TTC549 (cell line): ENCODE measurements around the gene PSME1.

Experiments
- FAIRE-seq: peaks from 2 replicates; lab custom pipeline; 2012; peaks lifted over from hg19 to GRCh38; lab: Jason Lieb, UNC

Gene PSME1

GRCh38 chr14:24130380-24130716, 5.6 kb upstream of the PSME1 start, which contains the start of gene FITM1:
TSS of gene FITM1 (plus strand) at chr14:24130659. CDS start at chr14:24131564, 905 bp downstream.
- FAIRE-seq: no peak

GRCh38 chr14:24130717-24131548, 5.1 kb upstream of the PSME1 start:
- no peak for FAIRE-seq

GRCh38 chr14:24131549-24131966, 4.4 kb upstream of the PSME1 start:
- FAIRE-seq: no peak

GRCh38 chr14:24132061-24132685, 3.8 kb upstream of the PSME1 start:
- FAIRE-seq: no peak

GRCh38 chr14:24132976-24133375, 3.0 kb upstream of the PSME1 start:
- FAIRE-seq: no peak

- FAIRE-seq: no peak
Observed at GRCh38 chr14:24133735-24134134, 2.3 kb upstream of the PSME1 start.

- no peak for FAIRE-seq
Observed at GRCh38 chr14:24135584-24135833, 485 bp upstream of the PSME1 start.

GRCh38 chr14:24136684-24137528, 912 bp downstream of the PSME1 start:
- no peak for FAIRE-seq

GRCh38 chr14:24137529-24138395, 1.8 kb downstream of the PSME1 start:
- FAIRE-seq: no peak

GRCh38 chr14:24138396-24139271, 2.6 kb downstream of the PSME1 start:
- FAIRE-seq: no peak

GRCh38 chr14:24139272-24139934, 3.4 kb downstream of the PSME1 start:
- no peak for FAIRE-seq

- peak; percentile 70 for FAIRE-seq
Observed at GRCh38 chr14:24141097-24141880, 5.3 kb downstream of the PSME1 start, which contains the start of gene EMC9. TSS of gene EMC9 (minus strand) at chr14:24141591. CDS start at chr14:24141304, 287 bp downstream.

GRCh38 chr14:24143511-24143910, 7.5 kb downstream of the PSME1 start:
- FAIRE-seq: no peak

- no peak for FAIRE-seq
Observed at GRCh38 chr14:24144451-24144850, 8.5 kb downstream of the PSME1 start.

GRCh38 chr14:24145219-24145618, 9.2 kb downstream of the PSME1 start:
- FAIRE-seq: no peak

- FAIRE-seq: no peak
Observed at GRCh38 chr14:24145690-24146452, 9.9 kb downstream of the PSME1 start.

GRCh38 chr14:24146453-24146977, 10.5 kb downstream of the PSME1 start, which contains the start of gene PSME2:
TSS of gene PSME2 (minus strand) at chr14:24146610. CDS start at chr14:24146581, 29 bp downstream.
- no peak for FAIRE-seq

- FAIRE-seq: peak; percentile 94
Observed at GRCh38 chr14:24146978-24147760, 11.2 kb downstream of the PSME1 start, which contains the start of gene RNF31. TSS of gene RNF31 (plus strand) at chr14:24147498. CDS start at chr14:24147699, 201 bp downstream.
